ENCODE measurements around the gene PGAM2.
"Not testable (repeated sequence)": the region's sequence is repeated elsewhere in the genome, so short reads cannot be mapped to it uniquely, and the experiment has no call there.

Gene PGAM2

DNA sequence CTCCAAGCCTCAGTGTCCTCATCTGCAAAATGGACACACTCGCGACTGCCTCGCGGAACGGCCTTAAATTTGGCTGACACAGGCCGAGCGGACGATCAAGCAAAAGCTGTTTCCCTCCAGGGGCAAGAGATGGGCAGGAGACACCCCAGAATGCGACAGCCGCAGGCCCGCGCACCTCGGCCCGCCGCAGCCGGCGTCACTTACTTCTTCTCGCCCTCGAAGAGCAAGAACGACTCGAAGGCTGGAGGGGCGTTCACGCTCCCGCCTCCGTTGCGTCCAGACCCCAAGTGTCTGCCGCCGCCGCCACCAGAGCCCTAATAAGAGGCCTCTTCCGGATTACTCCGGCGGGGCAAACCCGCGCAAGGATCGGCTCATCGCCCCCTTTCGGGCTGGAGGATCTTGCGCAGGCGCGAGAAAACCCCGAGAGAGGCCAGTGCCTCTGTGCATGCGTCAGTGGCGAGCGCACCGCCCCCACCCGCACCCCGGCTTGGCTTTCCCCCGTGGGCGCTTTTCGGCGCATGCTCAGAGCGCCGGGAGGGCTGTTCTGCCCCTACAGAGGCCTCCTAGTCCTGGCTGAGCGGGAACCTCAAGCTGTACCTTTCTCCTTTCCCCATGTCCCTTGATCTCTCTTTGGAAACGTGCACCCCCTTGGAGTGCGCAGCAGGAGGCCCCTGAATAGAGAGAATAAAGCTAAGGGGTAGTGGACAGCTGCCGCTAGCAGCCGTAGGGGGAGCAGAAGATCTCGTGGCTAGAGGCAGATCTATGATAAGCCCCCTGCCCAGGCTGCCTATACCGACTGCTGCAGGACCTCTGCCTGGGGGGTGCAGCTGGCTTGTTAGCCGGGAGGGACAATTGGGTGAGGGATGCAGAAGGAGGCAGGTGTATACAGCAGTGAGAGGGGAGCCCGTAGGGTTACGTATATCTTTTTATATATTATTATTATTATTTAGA, 46.2 kb downstream of the PGAM2 start:
- DNase-seq, result peak; percentile 100

DNA sequence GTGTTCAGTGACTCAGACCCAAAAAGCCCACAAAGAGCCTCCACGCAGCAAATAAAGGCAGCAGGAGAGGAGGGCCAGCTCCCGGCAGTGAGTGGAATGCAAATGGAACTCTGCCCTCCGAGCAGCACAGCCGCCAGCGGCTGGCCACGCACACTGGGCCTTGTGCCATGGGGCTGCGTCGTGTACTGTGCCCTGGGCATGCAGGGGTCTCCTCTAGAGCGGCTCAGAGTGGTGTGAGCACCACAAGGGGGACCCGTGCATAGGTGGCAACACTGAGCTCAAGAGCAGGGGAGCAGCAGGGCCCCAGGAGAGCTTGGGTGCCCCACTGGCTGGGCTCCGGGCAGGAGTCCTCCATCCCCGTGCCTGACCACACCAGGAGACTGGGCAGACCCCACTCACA, 50.3 kb downstream of the PGAM2 start:
- DNase-seq, result not testable (repeated sequence)
